K562 (cell line): ENCODE data around the gene APOC4. TPM values are rescaled to one million over a fixed set of nuclear protein-coding genes. Genes with fewer than 3 reads are reported as not detected.

Source experiments
- ADNP ChIP-seq: fragments of 200-800 bp; sonication (Bioruptor generic); IDR thresholded peaks from 2 replicates; pipeline ENCODE4 v1.6.1; 2016; ENCODE audit warnings: missing genetic modification characterization, missing compliant biosample characterization
- BRD4 ChIP-seq: fragments of 200-600 bp; sonication (generic); IDR thresholded peaks from 2 replicates; pipeline ENCODE4 v1.6.1; 2017; ENCODE audit warnings: inconsistent platforms
- CAMTA2 ChIP-seq: fragments of 250-450 bp; sonication (Bioruptor Pico); conservative IDR thresholded peaks from 2 replicates; pipeline ENCODE4 v1.5.1; 2022
- CBX2 ChIP-seq: fragments of 200-600 bp; sonication (generic); IDR thresholded peaks from one replicate; pipeline ENCODE4 v1.6.1; 2012; ENCODE audit warnings: mild to moderate bottlenecking, low read length, inconsistent platforms; ENCODE audit not compliant: insufficient read depth, poor library complexity, severe bottlenecking
- CCNT2 ChIP-seq: IDR thresholded peaks from 2 replicates; pipeline ENCODE4 v1.6.1; 2011; ENCODE audit warnings: borderline replicate concordance, low read depth, mild to moderate bottlenecking, moderate library complexity, mixed read lengths, low read length; ENCODE audit not compliant: insufficient read length; ENCODE audit errors: extremely low read depth
- CGGBP1 ChIP-seq: fragments of 250-450 bp; sonication (Bioruptor Pico); IDR thresholded peaks from 2 replicates; pipeline ENCODE4 v1.9.0; 2021; ENCODE audit warnings: mild to moderate bottlenecking
- CHD1 ChIP-seq: fragments of 200-600 bp; sonication (generic); IDR thresholded peaks from one replicate; pipeline ENCODE4 v1.6.1; 2012; ENCODE audit warnings: mild to moderate bottlenecking, moderate library complexity, low read length, inconsistent platforms
- CLOCK ChIP-seq: fragments of 250-450 bp; sonication (Bioruptor Pico); IDR thresholded peaks from 2 replicates; pipeline ENCODE4 v1.4.0; 2020; ENCODE audit warnings: mild to moderate bottlenecking, moderate library complexity, borderline replicate concordance
- E2F6 ChIP-seq, 2 experiments: IDR thresholded peaks; 2 replicates each; pipeline ENCODE4 v1.6.1; 2011; ENCODE audit warnings: borderline replicate concordance in 1 of 2, control low read depth in 1 of 2, low read depth in 1 of 2, low read length in 1 of 2, mild to moderate bottlenecking in 1 of 2, mixed read lengths in 1 of 2, moderate library complexity in 1 of 2; ENCODE audit not compliant: insufficient read depth in 1 of 2, insufficient read length in 1 of 2, poor library complexity in 1 of 2, severe bottlenecking in 1 of 2; ENCODE audit errors: extremely low read depth in 1 of 2
- ERF ChIP-seq: fragments of 450-650 bp; formaldehyde crosslinking; IDR thresholded peaks from 2 replicates; pipeline ENCODE4 v1.4.0; 2020; ENCODE audit warnings: mild to moderate bottlenecking, mixed read lengths
- ETV6 ChIP-seq, 3 experiments: fragments of 150-350 bp in 1 of 3; sonication (generic) in 1 of 3; formaldehyde crosslinking in 1 of 3; IDR thresholded peaks; 2 replicates each; pipeline versions ENCODE4 v1.6.1 to v1.8.0; 2014 to 2022; ENCODE audit warnings: borderline replicate concordance in 2 of 3, low read depth in 2 of 3, antibody characterized with exemption in 1 of 3, low read length in 1 of 3, mild to moderate bottlenecking in 1 of 3, missing genetic modification reagents in 1 of 3
- FOXP1 ChIP-seq: sonication (generic); formaldehyde crosslinking; IDR thresholded peaks from 2 replicates; pipeline ENCODE4 v1.8.0; 2022; ENCODE audit warnings: mild to moderate bottlenecking, missing genetic modification reagents
- GTF2F1 ChIP-seq: IDR thresholded peaks from 2 replicates; pipeline ENCODE4 v1.6.1; 2011; ENCODE audit warnings: low read depth, low read length, improper control_type of control experiment
- KLF6 ChIP-seq: fragments of 250-450 bp; sonication (Bioruptor Pico); IDR thresholded peaks from 2 replicates; pipeline ENCODE4 v1.4.0; 2020; ENCODE audit warnings: mild to moderate bottlenecking, moderate library complexity, borderline replicate concordance
- MECOM ChIP-seq: fragments of 250-450 bp; sonication (Bioruptor Pico); IDR thresholded peaks from 2 replicates; pipeline ENCODE4 v1.8.0; 2022; ENCODE audit warnings: inconsistent platforms
- MTA1 ChIP-seq: fragments of 450-650 bp; IDR thresholded peaks from 2 replicates; pipeline ENCODE4 v1.6.1; 2017; ENCODE audit warnings: borderline replicate concordance
- PURB ChIP-seq: sonication (generic); formaldehyde crosslinking; IDR thresholded peaks from 2 replicates; pipeline ENCODE4 v1.9.0; 2021; ENCODE audit warnings: low read depth, mild to moderate bottlenecking, missing genetic modification reagents
- SIN3B ChIP-seq: fragments of 450-650 bp; IDR thresholded peaks from 2 replicates; pipeline ENCODE4 v1.6.1; 2017; ENCODE audit warnings: low read depth, mild to moderate bottlenecking, moderate library complexity
- TAF1 ChIP-seq: IDR thresholded peaks from 2 replicates; pipeline ENCODE4 v1.6.1; 2011; ENCODE audit warnings: mild to moderate bottlenecking, low read length, moderate library complexity; ENCODE audit not compliant: insufficient read depth, control insufficient read depth, severe bottlenecking; ENCODE audit errors: extremely low read depth
- TAL1 ChIP-seq: fragments of 450-650 bp; IDR thresholded peaks from 2 replicates; pipeline ENCODE4 v1.6.1; 2016; ENCODE audit warnings: mild to moderate bottlenecking
- ZBTB1 ChIP-seq: sonication (generic); formaldehyde crosslinking; IDR thresholded peaks from 2 replicates; pipeline ENCODE4 v1.8.1; 2023; ENCODE audit warnings: missing genetic modification reagents, low read depth, mild to moderate bottlenecking, borderline replicate concordance
- ZBTB8A ChIP-seq: fragments of 450-650 bp; IDR thresholded peaks from 2 replicates; pipeline ENCODE4 v1.6.1; 2018; ENCODE audit warnings: mild to moderate bottlenecking, moderate library complexity; ENCODE audit not compliant: partially characterized antibody
- ZNF146 ChIP-seq: IDR thresholded peaks from one replicate; pipeline ENCODE4 v1.6.1; 2018; ENCODE audit warnings: missing compliant biosample characterization; ENCODE audit not compliant: unreplicated experiment
- ZNF583 ChIP-seq: fragments of 250-450 bp; sonication (Bioruptor Pico); IDR thresholded peaks from 2 replicates; pipeline ENCODE4 v1.4.0; 2020
- polyA plus RNA-seq, 8 experiments: library from polyadenylated mRNA; depleted of rRNA in 4 of 8; stranded (reverse) in 5 of 8; unstranded in 3 of 8; fragments of >200 nt; fragmentation: Nextera tagmentation in 2 of 8; fragmentation: Illumina TruSeq in 1 of 8; extraction: Ambion mirVana in 2 of 8; extraction: Trizol in 1 of 8; gene quantifications; 2 replicates each; pipeline versions ENCODE4 v1.2.1 to v1.2.3, GENCODE V29; 2011 to 2014; ENCODE audit warnings: inconsistent platforms in 1 of 8, missing spikeins in 1 of 8
- total RNA-seq, 7 experiments: library from RNA; depleted of rRNA in 6 of 7; stranded (reverse); fragments of >200 nt in 6 of 7; fragmentation: Illumina TruSeq in 2 of 7; extraction: Trizol in 2 of 7; gene quantifications; 2 replicates each; pipeline versions ENCODE4 v1.2.1 to v1.2.3, GENCODE V29; 2011 to 2021; ENCODE audit warnings: low replicate concordance in 1 of 7

The APOC4 gene
- total and polyA plus RNA-seq, 9 of the 15 experiments (the other 6 are each of a cell fraction or from before 2014, with no cell fraction given) = 0.46 TPM; not detected in 8

GRCh38 chr19:44954649-44955504 lies 12.8 kb downstream of the APOC4 start, which contains the start of gene CLPTM1 (continued):
- TF ChIP-seq CLOCK (CRISPR knock-in tag) (no peak), KLF6 (CRISPR knock-in tag) (no peak), MECOM (CRISPR knock-in tag) (no peak), PURB (CRISPR knock-in tag) (no peak), GTF2F1 (no peak), TAF1 (peak; percentile 84), CAMTA2 (CRISPR knock-in tag) (no peak), ETV6 (IDR thresholded peaks at IDR 0.05; ENCODE audit: borderline replicate concordance in 1 of 2, low read depth in 2 of 2, low read length in 1 of 2) (no peak), ETV6 (CRISPR knock-in tag; IDR thresholded peaks at IDR 0.05; ENCODE audit: borderline replicate concordance) (no peak), CHD1 (no peak), E2F6 (IDR thresholded peaks at IDR 0.05; ENCODE audit: borderline replicate concordance in 1 of 2, extremely low read depth in 1 of 2, insufficient read depth in 1 of 2, insufficient read length in 1 of 2, low read depth in 1 of 2, low read length in 1 of 2, poor library complexity in 1 of 2, severe bottlenecking in 1 of 2) (peak in 1 of 2 experiments; percentile 9), CBX2 (no peak), TAL1 (peak; percentile 21), ZNF583 (CRISPR knock-in tag) (no peak), ERF (no peak), BRD4 (peak; percentile 9; the same call in 1 of the 2 replicates), CGGBP1 (CRISPR knock-in tag) (no peak), ZNF146 (no peak), MTA1 (no peak; the same call in 1 of the 2 replicates), SIN3B (peak; percentile 95), ADNP (tag) (no peak), ZBTB1 (CRISPR knock-in tag) (0 out of 2 replicates have a peak, but pooled peaks have one; percentile 10), CCNT2 (no peak), ZBTB8A (peak; percentile 100), FOXP1 (CRISPR knock-in tag) (peak; percentile 73)
